Measurements from ENCODE around the gene STXBP5.

STXBP5 gene

GRCh38 chr6:147195510-147195909, 8.7 kb upstream of the STXBP5 start:
- Histone ChIP-seq H3K27ac (peak overlapping the region in 3 of 11 experiments; percentile 10 to 24 (median 18); a peak in 4 of 22 replicates), H3K9me3 (replicated peaks in 1 of 11) (no peaks in the 10 kb centered on the region), H3K4me2 (peak overlapping the region in 7 of 11 experiments; percentile 11 to 68 (median 50); a peak in 12 of 22 replicates), H3K27me3 (no peaks in the 10 kb centered on the region), H3K4me3 (no peak overlapping the region), H3K36me3 (no peaks in the 10 kb centered on the region), H3K9ac (no peak overlapping the region), H4K20me1 (no peaks in the 10 kb centered on the region), H3K4me1 (peaks cover 0 to 20% (median 15%) of the 10 kb centered on the region in 10 experiments; a peak in 16 of 20 replicates)
- no peak for TF ChIP-seq Cebpa-rat (IDR thresholded peaks at IDR 0.05)

GRCh38 chr6:147195987-147196386, 8.2 kb upstream of the STXBP5 start:
- H3K4me3 ChIP-seq: no peak overlapping the region
- no peak overlapping the region for H3K9ac ChIP-seq
- H4K20me1 ChIP-seq: no peaks in the 10 kb centered on the region
- no peak for TF ChIP-seq Cebpa-rat (IDR thresholded peaks at IDR 0.05)
- peak overlapping the region in 1 of 11 experiments; percentile 10; a peak in 1 of 22 replicates for H3K27ac ChIP-seq
- H3K36me3 ChIP-seq: no peaks in the 10 kb centered on the region
- H3K4me2 ChIP-seq: peak overlapping the region in 4 of 11 experiments; percentile 36 to 65 (median 56); a peak in 8 of 22 replicates
- no peaks in the 10 kb centered on the region for H3K27me3 ChIP-seq
- peaks cover 0 to 20% (median 15%) of the 10 kb centered on the region in 10 experiments; a peak in 16 of 20 replicates for H3K4me1 ChIP-seq
- H3K9me3 ChIP-seq (replicated peaks in 1 of 11): no peaks in the 10 kb centered on the region

GRCh38 chr6:147200711-147201110, 3.5 kb upstream of the STXBP5 start:
- Histone ChIP-seq H3K4me1 (peaks cover 7 to 23% (median 17%) of the 10 kb centered on the region in 10 experiments), H4K20me1 (peaks cover 0 to 12% (median 4%) of the 10 kb centered on the region in 11 experiments; a peak in 10 of 22 replicates), H3K4me2 (no peak overlapping the region), H3K4me3 (no peak overlapping the region), H3K27ac (no peak overlapping the region), H3K9ac (no peak overlapping the region), H3K9me3 (replicated peaks in 1 of 11) (no peaks in the 10 kb centered on the region), H3K36me3 (no peaks in the 10 kb centered on the region), H3K27me3 (no peaks in the 10 kb centered on the region)
- TF ChIP-seq Cebpa-rat (IDR thresholded peaks at IDR 0.05): no peak

- H3K9me3 ChIP-seq (replicated peaks in 1 of 11): no peaks in the 10 kb centered on the region
These were observed 2.2 kb upstream of the STXBP5 start for GRCh38 chr6:147201885-147202515.

GRCh38 chr6:147202516-147203310, 1.5 kb upstream of the STXBP5 start:
- Histone ChIP-seq H3K4me1 (peaks cover 7 to 26% (median 20%) of the 10 kb centered on the region in 10 experiments; a peak in 19 of 20 replicates), H3K9me3 (replicated peaks in 1 of 11) (no peaks in the 10 kb centered on the region), H4K20me1 (peaks cover 0 to 21% (median 11%) of the 10 kb centered on the region in 11 experiments; a peak in 10 of 22 replicates), H3K4me3 (peak overlapping the region; percentile 85 to 97 (median 92)), H3K36me3 (no peaks in the 10 kb centered on the region), H3K9ac (peak overlapping the region; percentile 89 to 94 (median 92)), H3K27ac (peak overlapping the region; percentile 80 to 92 (median 88); a peak in 21 of 22 replicates), H3K27me3 (no peaks in the 10 kb centered on the region), H3K4me2 (peak overlapping the region; percentile 85 to 98 (median 92))
- TF ChIP-seq Cebpa-rat (IDR thresholded peaks at IDR 0.05): no peak

More at GRCh38 chr6:147201885-147202515, 2.2 kb upstream of the STXBP5 start:
- Histone ChIP-seq H3K4me2 (peak overlapping the region; percentile 81 to 98 (median 89)), H3K27me3 (no peaks in the 10 kb centered on the region), H3K36me3 (no peaks in the 10 kb centered on the region), H3K9ac (peak overlapping the region; percentile 39 to 94 (median 92); a peak in 21 of 22 replicates), H3K4me3 (peak overlapping the region; percentile 85 to 97 (median 92)), H3K27ac (peak overlapping the region in 10 of 11 experiments; percentile 38 to 92 (median 87); a peak in 20 of 22 replicates), H3K4me1 (peaks cover 7 to 26% (median 20%) of the 10 kb centered on the region in 10 experiments; a peak in 19 of 20 replicates), H4K20me1 (peaks cover 0 to 21% (median 8%) of the 10 kb centered on the region in 11 experiments; a peak in 10 of 22 replicates)
- no peak for TF ChIP-seq Cebpa-rat (IDR thresholded peaks at IDR 0.05)

- H3K9me3 ChIP-seq (replicated peaks in 1 of 11): no peaks in the 10 kb centered on the region
- no peaks in the 10 kb centered on the region for H3K27me3 ChIP-seq
- TF ChIP-seq Cebpa-rat (IDR thresholded peaks at IDR 0.05): no peak
- peak overlapping the region; percentile 85 to 98 (median 92) for H3K4me2 ChIP-seq
- H3K27ac ChIP-seq: peak overlapping the region; percentile 80 to 92 (median 88)
- H3K4me1 ChIP-seq: peaks cover 7 to 26% (median 20%) of the 10 kb centered on the region in 10 experiments; a peak in 19 of 20 replicates
- H3K36me3 ChIP-seq: no peaks in the 10 kb centered on the region
- H3K9ac ChIP-seq: peak overlapping the region; percentile 89 to 94 (median 92)
- peak overlapping the region; percentile 85 to 97 (median 92) for H3K4me3 ChIP-seq
- H4K20me1 ChIP-seq: peaks cover 0 to 21% (median 11%) of the 10 kb centered on the region in 11 experiments; a peak in 10 of 22 replicates
These were observed 732 bp upstream of the STXBP5 start for GRCh38 chr6:147203311-147204059.

- Histone ChIP-seq H3K27me3 (no peaks in the 10 kb centered on the region), H3K4me2 (peak overlapping the region; percentile 85 to 98 (median 92)), H3K27ac (peak overlapping the region in 6 of 11 experiments; percentile 86 to 92 (median 88); a peak in 9 of 22 replicates), H3K9ac (peak overlapping the region; percentile 89 to 94 (median 92); a peak in 21 of 22 replicates), H3K4me1 (peaks cover 7 to 26% (median 20%) of the 10 kb centered on the region in 10 experiments; a peak in 19 of 20 replicates), H3K4me3 (peak overlapping the region; percentile 85 to 97 (median 92)), H4K20me1 (peaks cover 0 to 29% (median 11%) of the 10 kb centered on the region in 11 experiments; a peak in 10 of 22 replicates), H3K9me3 (replicated peaks in 1 of 11) (no peaks in the 10 kb centered on the region), H3K36me3 (no peaks in the 10 kb centered on the region)
- TF ChIP-seq Cebpa-rat (IDR thresholded peaks at IDR 0.05): no peak
These were observed 660 bp downstream of the STXBP5 start for GRCh38 chr6:147204843-147205311.

Measured in BLaER1 treated with 17β-estradiol and CSF1 and Interleukin-3, amounts not matched to agents 10 nM and 100 nM (cell line).